SH-SY5Y (cell line): ENCODE results near the gene RAD51B.

Source experiments
- GATA2 ChIP-seq: IDR thresholded peaks from 2 replicates; pipeline ENCODE4 v1.6.1; 2011; ENCODE audit warnings: mild to moderate bottlenecking, low read depth, low read length
- GATA3 ChIP-seq: IDR thresholded peaks from 2 replicates; pipeline ENCODE4 v1.6.1; 2011; ENCODE audit warnings: low read depth, mild to moderate bottlenecking, low read length, moderate library complexity

- no peak for TF ChIP-seq GATA2
- no peak for TF ChIP-seq GATA3
Measured at GRCh38 chr14:68316078-68316868, 496.7 kb downstream of the RAD51B start.
